ENCODE measurements around the gene GATAD2B. TPM values are rescaled to one million over a fixed set of nuclear protein-coding genes. Genes with fewer than 3 reads are reported as not detected.
A peak's percentile ranks its signal among the peaks of the same experiment; 100 is the strongest.

Gene GATAD2B
- polyA plus RNA-seq, 3 donors: 25.0 to 26.5 (median 25.5) TPM

DNA sequence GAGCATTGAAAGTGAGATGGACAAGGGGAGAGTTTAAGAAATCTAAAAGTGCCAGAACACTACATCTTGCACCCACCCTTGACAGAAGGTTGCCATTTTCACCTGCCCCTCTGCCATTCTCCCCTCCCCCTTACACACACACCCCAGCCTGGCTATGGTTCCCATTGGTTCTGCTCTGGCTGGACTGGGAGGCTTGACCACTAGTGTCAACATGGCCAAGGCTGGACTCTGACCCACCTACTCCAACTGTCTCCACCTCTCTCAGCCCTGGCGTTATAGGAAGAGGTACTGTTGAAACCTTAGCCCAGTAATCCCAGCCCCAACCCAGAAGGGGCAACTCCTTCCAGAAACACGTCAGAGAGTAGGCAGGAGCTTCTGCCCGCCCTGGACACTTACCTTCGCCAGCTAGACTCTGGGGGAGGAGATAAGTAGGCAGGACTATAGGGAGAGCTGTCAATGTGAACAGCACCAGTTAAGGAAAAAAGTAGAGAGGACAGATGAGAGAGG is 31.1 kb upstream of the GATAD2B start:
- DNase-seq (ENCODE audit: low read depth in 3 of 3, low spot score in 2 of 3): no peak

DNA sequence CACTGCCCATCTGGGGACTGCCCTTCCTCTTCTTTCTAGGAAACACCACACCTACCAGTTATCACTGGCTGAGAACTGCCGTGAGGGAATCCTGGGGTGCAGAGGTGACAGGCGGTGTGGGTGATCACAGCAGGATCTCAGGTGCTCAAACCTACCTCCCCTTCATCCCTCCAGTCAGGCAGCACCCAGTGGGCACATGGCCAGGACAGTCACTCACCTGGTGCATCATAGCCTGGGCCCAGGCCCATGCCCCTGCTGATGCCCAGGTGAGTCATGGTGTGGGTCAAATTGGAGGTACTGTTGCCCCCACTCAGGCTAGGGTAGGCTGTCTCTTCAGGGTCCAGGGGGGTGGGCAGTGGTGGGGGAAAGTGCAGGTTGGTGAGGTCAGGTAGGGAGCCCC is 29.0 kb upstream of the GATAD2B start:
- DNase-seq (ENCODE audit: low read depth in 3 of 3, low spot score in 2 of 3): no peak

DNA sequence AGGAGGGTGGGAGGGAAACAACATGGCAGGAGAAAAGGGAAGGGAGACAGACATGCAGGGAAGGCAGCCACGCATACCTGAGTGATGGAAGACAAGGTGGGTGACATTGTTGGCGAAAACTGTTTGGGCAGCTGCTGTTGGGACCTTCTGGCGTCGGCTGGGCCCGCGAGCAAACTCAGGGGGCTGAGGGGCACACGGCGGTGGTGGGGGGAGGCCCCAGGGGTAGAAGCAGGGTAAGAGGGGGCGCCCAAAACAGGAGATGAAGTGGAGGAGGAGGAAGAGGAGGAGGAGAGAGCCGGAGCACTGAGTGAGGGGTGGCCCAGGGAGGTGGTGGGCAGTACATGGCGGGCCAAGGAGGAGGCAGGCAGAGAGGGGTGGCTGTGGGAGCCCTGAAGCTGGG is 28.4 kb upstream of the GATAD2B start:
- no peak for DNase-seq (ENCODE audit: low read depth in 3 of 3, low spot score in 2 of 3)

DNA sequence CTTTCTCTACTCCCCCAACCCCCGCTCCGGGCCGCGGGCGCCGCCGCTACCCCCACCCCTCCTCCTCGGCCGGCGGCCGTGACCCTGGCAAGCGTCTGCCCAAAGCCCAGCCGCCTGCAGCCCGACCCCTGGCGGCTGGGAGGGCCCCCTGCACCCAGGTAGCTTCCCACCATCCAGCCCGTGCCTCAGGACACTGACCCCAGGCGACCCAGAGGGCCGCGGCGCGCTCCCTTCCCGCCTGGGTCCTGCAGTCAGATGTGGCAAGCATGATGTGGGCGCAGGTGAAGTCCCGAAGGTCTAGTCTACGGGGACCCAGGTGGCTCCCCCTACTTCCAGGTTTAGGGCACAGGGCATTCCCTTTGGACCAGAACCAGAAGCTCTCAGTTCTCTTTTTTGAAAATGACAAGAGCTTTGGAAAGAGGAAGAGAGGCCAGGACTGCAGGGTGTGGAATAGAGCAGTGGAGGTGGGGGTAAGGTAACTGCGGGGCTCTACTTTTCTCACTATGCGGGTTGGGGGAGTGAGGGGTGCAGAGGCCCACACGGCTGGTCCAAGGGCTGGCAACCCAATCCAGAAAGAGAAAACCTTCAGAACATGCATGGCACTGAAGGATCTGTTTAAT is 24.0 kb upstream of the GATAD2B start, which contains the start of gene DENND4B:
Gene DENND4B (minus strand): TSS at position 97 of the 620 bp plus-strand sequence. CDS start 2,344 bp downstream, outside the sequence.
- peak in 1 of 3 donors; percentile 47 for DNase-seq (ENCODE audit: low read depth in 3 of 3, low spot score in 2 of 3)

DNA sequence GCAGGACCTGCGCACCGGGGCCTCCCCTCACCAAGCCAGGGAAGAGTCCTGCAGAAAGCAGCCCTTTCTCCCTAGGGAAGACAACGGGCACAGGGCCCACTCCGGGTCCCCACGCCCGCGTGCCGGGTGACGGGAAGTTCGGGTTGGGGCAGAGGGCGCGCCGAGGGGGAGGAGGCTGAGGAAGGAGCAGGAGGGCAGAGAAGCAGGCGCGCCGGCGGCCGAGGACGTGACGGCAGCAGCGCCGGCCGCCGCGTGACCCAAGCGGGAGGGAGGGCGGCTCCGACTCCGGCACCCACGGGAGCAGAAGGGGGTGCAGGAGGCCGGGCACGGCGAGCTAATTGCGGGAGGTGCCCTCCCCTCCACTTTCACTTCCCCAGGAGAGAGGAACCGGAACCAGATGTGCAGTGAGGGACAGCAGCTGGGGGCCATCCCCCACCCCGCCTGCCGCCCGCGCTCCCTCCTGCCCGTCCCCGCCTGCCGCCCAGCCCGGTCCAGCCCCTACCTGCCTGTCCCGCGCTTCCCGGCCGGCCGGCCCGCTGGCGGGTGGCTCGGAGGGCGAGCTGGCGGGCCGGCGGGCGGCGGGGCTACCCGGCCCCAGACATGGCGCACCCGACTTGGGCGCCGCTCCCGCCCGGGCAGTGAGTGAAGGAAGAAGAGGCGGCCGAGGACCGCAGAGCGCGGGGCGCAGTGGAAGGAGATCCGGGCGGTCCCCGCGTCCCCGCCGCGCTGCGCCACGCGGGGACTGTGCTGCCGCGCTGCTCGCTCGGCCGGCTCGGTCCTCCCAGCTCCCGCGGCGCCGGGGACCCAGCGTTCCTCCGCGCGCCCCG is 23.2 kb upstream of the GATAD2B start:
- no peak for DNase-seq (ENCODE audit: low read depth in 3 of 3, low spot score in 2 of 3)

DNA sequence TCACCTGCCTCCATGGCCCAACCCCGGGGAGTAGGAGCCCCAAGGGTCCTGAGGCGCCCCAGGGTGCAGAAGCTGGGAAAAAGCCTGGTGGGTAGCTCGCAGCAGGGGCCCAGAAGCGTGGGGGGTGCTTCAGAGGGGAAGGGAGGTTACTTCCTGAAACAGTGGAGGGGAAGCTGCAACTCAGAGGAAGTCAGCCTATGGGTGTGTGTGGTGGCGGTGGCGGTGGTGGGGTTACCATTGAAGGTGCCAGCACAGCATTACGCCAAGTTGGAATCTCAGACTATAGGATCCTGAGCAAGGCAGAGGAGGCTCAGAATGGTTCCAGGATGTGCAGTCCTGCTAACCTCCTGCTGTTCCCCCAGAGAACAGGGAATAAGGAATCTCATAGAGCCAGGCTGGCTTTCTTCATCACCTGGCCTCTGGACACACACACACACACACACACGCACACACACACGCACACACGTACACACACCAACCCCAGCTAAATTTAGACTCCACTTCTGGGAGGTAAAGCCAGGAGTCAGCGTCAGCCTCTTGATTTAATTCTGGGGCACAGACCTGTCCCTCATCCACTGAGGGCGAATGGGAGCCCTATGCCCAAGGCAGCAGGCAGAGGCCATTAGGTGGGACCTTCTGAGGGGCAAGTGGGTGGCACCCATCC is 22.5 kb upstream of the GATAD2B start:
- DNase-seq (ENCODE audit: low read depth in 3 of 3, low spot score in 2 of 3): no peak

DNA sequence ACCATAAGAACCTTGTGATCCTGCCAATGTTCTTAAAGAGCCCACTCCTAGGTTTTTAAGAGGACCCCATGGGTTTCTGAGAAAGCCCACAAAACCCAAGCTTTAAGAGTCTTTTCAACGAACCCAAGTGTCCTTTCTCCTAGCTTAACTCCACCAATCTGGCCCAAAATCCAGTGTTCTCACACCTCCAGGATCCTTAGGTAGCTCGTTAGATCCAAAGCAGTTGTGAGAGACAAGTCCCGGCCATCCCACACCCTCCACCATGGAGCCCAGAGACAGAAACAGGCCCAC is 22.0 kb upstream of the GATAD2B start:
- no peak for DNase-seq (ENCODE audit: low read depth in 3 of 3, low spot score in 2 of 3)

DNA sequence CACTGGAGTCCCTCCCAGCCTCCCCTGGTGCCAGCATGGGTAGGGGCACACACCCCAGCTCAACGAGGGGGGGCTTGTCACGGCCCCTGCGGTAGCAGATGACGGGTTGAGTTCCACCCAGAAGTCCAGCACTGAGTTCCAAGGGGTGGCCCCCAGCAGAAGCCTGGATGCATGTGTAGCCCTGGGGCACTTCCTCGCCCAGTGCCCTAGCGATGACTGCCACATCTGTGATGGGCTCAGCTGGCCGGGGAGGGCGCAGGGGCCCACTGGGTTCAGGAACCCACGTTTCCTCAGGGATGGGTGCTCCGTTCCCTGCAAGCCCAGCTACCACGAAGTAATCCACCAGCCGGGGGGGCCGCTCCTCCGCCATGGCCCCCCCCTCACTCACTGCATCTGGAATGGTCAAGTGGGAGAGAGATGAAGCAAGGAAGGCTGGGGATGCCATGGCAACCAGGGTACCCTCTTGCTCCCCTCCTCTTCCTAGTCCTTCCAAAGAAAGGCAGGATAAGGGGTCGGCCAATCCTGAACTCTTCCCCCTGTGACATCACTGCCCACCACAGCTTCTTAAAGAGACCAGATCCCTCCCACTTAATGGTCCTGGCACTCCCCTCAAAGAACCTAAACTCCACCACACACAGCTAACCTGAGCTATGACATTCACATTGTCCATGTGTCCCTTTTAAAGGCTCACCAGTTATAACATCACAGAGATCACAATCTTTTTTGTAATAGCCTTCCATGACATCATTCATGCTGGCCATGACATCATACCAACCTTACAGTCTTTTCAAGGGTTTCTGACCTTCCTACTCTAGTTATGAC is 21.4 kb upstream of the GATAD2B start:
- no peak for DNase-seq (ENCODE audit: low read depth in 3 of 3, low spot score in 2 of 3)

DNA sequence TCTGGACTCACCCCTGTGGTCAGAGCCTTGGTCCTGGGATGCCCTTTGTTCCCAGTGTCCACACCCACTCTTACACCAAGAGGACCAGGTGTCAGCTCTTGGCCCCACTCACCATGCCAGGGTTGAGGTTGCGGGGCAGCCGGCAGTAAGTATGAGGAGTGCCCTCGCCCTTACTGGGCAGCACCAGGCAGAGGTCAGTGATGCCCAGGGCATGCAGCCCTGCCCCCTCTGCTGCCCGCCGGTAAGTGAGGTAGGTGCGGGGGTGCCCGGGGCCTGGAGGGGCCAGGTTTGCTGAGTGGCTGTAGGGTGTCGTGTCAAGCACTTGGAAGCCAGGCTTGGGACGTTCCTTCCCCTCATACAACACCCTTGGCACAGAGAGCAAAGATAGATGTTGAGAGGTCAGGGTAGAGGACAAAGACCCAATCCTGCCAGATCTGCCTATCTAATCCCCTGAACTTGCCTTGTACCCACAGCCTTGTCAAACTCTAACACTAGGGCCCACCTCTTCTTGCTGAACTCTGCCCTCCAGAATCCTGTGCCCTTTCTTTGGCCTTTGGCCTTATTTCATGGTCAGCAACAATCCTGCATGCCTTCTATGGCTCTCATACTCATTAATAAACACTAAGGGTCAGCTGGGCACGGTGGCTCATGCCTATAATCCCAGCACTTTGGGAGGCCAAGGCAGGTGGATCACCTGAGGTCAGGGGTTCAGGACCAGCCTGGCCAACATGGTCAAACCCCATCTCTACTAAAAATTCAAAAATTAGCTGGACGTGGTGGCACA is 20.2 kb upstream of the GATAD2B start:
- DNase-seq (ENCODE audit: low read depth in 3 of 3, low spot score in 2 of 3): no peak

DNA sequence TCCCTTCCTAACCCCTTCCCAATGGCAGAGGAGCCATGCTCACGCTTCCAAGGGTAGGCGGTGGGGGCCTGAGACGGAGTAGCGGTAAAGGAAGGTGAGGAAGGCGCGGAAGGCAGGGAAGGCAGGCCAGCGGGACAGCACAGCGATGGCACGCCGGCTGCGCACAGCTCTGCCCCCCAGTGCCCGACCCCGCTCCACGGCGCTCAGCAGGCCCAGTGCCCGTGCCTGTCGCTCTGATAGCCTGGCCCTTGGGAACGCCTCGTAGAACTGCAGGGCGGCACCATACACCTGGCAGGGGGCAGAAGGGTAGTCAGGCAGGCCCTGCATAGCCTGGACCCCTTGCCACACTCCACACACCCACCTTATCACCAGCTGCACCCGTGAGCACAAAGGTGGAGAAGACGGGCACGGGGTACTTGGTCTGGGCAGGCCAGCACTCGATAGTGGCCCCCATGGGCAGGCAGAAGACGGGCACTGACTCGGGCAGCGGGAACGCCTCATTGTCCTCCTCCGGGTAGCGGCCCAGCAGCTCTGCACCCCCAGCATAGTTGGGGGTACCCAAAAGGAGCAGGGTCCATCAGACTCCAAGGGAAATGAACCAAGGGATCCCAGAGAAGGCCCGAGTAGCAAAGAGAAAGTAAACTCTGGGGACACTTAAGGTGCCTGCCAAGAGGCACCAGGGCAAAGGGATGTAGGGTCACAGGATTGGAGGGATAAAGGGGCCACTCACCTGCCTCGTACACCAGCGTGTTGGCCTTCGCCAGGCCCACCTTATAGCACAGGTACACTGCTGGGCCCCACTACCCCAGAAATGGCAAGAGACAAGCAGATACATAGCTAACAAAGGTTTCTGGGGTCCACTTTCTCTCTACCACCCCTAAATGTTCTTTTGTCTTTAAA is 19.3 kb upstream of the GATAD2B start:
- no peak for DNase-seq (ENCODE audit: low read depth in 3 of 3, low spot score in 2 of 3)

DNA sequence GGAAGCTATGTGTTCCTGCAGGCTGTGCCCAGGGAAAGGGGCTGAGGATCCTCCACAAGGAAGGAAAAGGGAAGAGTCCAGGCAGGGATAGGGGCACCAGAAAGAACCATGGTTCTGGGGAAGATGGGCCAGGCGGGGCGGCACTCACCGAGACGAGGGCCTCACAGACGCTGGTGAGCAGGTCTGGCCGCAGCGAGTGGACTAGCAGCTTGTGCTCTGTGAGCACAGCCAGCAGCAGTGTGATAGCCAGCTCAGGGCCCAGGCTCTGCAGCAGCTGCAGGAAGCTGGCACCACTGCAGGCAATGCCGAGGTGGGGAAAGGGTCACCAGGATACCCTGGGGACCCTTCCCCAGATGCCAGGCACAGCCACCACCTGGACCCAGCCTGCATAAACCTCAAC is 18.0 kb upstream of the GATAD2B start:
- no peak for DNase-seq (ENCODE audit: low read depth in 3 of 3, low spot score in 2 of 3)

DNA sequence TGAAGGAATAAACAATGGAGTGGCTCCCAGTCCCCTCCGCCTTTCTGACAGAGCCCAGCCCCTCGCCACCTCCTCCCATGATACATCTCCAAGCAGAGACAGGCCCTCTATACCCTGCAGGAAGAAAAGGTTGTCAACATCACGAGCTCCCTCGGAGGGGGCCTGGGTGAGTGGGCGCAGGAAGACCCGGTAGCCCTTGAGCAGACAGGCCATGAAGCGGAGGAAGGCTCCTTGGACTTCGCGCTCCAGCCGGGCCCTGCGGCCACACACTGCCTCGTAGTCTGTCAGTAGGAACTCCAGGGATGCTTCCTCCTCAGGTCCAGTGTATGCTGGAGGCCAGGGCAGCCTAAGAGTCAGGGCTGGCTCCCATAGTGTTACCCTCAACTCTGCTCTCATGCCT is 16.7 kb upstream of the GATAD2B start:
- DNase-seq (ENCODE audit: low read depth in 3 of 3, low spot score in 2 of 3): no peak

DNA sequence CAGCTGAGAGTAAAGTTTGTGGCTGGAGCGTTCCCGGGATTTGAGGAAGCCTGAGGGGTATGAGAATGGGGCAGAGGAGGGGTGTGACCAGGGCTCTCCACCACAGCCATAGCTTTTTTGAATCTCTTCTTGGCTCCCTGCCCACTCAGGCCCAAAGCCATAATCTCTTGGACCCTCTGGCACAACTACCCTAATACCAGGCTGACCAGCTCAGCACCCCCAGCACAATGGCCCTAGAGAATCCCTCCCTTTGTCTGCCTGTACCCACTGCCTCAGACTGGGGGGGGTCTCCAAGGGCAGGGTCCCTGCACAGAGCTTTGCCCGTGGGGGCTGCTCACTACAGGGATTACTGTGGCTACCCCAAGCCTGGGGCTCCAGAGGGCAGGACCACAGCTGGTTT is 16.2 kb upstream of the GATAD2B start:
- no peak for DNase-seq (ENCODE audit: low read depth in 3 of 3, low spot score in 2 of 3)

DNA sequence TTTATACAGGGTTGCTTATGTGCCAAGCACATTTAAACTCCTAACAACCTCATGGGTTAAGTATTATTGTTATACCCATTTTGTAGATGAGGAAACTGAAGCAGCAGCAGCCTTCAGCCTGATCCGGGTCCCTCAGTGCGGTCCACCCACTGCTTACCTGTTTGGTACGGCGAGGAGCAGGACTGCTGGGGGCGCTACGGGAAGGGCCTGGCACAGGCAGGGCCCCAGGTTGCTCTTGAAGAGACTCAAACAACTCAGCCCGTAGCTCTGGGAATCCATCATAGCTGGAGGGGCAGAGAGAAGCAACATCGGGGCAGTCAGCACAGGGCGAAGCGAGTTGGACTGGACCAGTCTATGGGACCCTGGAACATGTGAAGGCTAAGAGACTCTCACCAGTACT is 14.6 kb upstream of the GATAD2B start:
- no peak for DNase-seq (ENCODE audit: low read depth in 3 of 3, low spot score in 2 of 3)

DNA sequence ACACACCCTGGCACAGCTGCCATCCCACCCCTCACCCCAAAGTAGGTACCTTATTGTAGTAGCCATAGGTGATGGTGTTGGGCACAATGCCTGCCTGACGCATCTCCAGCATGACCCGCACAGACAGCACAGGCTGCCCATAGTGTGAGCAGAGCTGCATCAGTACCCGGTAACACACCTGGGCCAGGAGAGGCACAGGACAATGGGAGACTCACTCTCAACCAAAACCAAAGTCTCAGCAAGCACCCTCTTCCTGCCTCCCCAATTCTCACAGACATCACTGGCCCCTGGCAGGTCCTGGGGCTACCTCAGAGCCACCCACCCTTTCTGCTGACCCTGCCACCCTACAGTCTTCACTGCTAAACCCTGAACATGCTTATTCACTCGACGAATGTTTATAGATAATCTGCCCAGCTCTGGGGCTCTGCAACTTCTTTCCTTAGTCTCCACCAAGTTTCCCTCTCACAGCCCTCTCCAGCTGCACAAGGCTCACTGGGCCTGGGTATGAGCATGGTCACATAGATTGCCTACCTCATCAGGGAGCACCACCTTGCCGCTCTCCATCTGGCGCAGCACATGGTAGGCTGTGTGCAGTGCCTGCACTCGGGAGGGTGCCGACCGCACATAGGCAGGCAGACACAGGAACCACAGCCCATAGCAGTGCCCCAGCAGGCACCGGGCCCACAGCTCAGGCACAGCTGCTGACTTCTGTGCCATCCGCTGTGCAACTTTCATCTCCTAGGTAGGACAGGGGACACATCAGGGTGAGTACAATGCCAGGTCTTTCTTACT is 13.4 kb upstream of the GATAD2B start:
- DNase-seq (ENCODE audit: low read depth in 3 of 3, low spot score in 2 of 3): no peak

DNA sequence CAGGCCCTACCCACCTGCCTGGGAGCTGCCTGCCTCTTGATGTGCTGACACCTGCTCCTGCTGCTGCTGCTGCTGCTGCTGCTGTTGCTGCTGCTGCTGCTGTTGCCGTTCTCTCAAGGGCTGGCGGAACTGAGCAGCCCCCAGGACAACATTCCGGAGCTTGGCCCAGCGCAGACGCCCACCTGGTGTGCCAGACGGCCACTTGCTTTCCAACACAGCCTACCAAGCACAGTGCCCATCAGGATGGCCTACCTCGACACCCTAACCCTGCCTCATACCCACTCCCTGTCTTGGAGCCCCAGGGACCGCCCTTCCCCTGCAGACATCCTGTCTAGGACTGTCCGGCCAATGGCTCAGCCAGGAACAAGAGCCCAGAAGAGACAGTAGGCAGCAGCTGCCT is 12.0 kb upstream of the GATAD2B start:
- DNase-seq (ENCODE audit: low read depth in 3 of 3, low spot score in 2 of 3): no peak

DNA sequence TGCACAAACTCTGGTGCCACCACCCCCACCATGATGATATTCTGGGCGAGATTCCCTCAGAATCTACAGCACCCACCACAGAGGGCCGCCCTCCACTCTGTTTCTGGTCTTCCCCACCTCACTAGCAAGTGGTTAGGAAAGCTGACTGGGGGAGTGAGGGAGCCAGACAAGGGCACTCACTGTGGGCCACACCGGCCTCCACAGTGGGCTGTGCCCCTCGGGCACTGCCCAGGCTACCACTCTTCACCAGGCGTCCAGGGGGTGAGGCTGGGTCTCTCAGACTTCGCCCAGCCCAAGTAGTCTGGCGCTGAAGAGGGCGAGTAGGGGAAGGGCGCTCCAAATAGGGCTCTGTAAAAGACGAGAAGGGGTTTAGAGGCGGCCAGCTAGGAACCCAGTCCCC is 11.2 kb upstream of the GATAD2B start:
- DNase-seq (ENCODE audit: low read depth in 3 of 3, low spot score in 2 of 3): no peak

DNA sequence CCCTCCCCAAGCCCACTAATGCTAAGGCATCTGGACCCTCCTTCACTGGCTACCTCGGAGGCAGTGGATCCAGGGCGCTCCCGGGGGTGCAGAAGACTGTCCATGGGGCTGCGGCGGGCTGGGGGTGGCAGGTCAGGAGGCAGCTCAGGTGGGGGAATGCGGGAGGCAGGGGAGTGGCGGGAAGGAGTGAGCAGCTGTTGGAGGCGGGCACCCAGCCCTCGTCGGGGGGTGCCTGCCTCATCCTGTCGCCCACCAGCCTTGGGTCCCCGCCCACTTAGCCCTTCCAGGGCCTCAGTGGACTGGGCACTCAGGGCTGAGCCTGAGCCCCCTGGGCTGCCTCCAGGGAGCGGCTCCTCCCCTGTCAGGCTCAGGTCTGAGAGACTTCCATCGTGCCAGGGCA is 10.7 kb upstream of the GATAD2B start:
- DNase-seq (ENCODE audit: low read depth in 3 of 3, low spot score in 2 of 3): no peak

All from right renal cortex interstitium (tissue), 3 donors.